HEK293 (cell line): Measurements from ENCODE around the gene CDKAL1.

Experiments used
- CTCF ChIA-PET: fragments of 350-600 bp; formaldehyde crosslinking; extraction: SDS; loops from one replicate; lab custom pipeline; 2021; ENCODE audit warnings: antibody characterized with exemption; lab: Yijun Ruan, JAX
- POLR2A ChIA-PET: fragments of 300-600 bp; formaldehyde crosslinking; extraction: SDS; loops from one replicate; lab custom pipeline; 2020; ENCODE audit warnings: antibody characterized with exemption, inconsistent platforms; lab: Yijun Ruan, JAX
- H3K27ac ChIP-seq: fragments of 200-500 bp; sonication (Bioruptor generic); 2 replicates; pipeline ENCODE4 v1.5.1; 2014; ENCODE audit warnings: low read depth, low read length, control low read depth, inconsistent platforms; ENCODE audit errors: extremely low read depth
- H3K36me3 ChIP-seq, 2 experiments: fragments of 200-500 bp in 1 of 2; sonication (Bioruptor generic) in 1 of 2; 1 replicate in 1 of 2; 2 replicates in 1 of 2; pipeline ENCODE4 v1.5.1; 2014 to 2017; ENCODE audit warnings: inconsistent platforms in 2 of 2, low read length in 2 of 2; ENCODE audit not compliant: control insufficient read depth in 2 of 2, insufficient read depth in 1 of 2
- H3K4me1 ChIP-seq: fragments of 200-500 bp; sonication (Bioruptor generic); 2 replicates; pipeline ENCODE4 v1.5.1; 2014; ENCODE audit warnings: mild to moderate bottlenecking, low read length, inconsistent platforms; ENCODE audit not compliant: control insufficient read depth, insufficient read depth
- H3K4me3 ChIP-seq: 2 replicates; pipeline ENCODE4 v1.5.1; 2011; ENCODE audit warnings: low read depth, mild to moderate bottlenecking, control low read depth, low read length, moderate library complexity
- H3K9me3 ChIP-seq: fragments of 200-500 bp; sonication (Bioruptor generic); 2 replicates; pipeline ENCODE4 v1.5.1; 2014; ENCODE audit warnings: low read depth, low read length, inconsistent platforms; ENCODE audit not compliant: control insufficient read depth, insufficient read depth
- BCL11B ChIP-seq: fragments of 450-650 bp; formaldehyde crosslinking; IDR thresholded peaks from 2 replicates; pipeline ENCODE4 v1.5.1; 2016; ENCODE audit warnings: low read depth, missing biosample characterization, missing genetic modification characterization
- SETDB1 ChIP-seq: IDR thresholded peaks from one replicate; pipeline ENCODE4 v1.6.1; 2017; ENCODE audit warnings: mild to moderate bottlenecking, low read length, moderate library complexity, mixed read lengths; ENCODE audit not compliant: insufficient read length
- YY2 ChIP-seq: fragments of 450-650 bp; formaldehyde crosslinking; IDR thresholded peaks from 2 replicates; pipeline ENCODE4 v1.5.1; 2016; ENCODE audit warnings: missing biosample characterization, missing genetic modification characterization
- ZNF140 ChIP-seq: fragments of 450-650 bp; formaldehyde crosslinking; IDR thresholded peaks from 2 replicates; pipeline ENCODE4 v1.5.1; 2016; ENCODE audit warnings: missing biosample characterization, missing genetic modification characterization
- ZNF146 ChIP-seq: fragments of 450-650 bp; formaldehyde crosslinking; IDR thresholded peaks from 2 replicates; pipeline ENCODE4 v1.5.1; 2016; ENCODE audit warnings: missing biosample characterization, missing genetic modification characterization
- ZNF37A ChIP-seq: fragments of 450-650 bp; IDR thresholded peaks from 2 replicates; pipeline ENCODE4 v1.5.1; 2018; ENCODE audit warnings: missing biosample characterization, missing genetic modification characterization
- ZNF394 ChIP-seq: fragments of 450-650 bp; formaldehyde crosslinking; IDR thresholded peaks from 2 replicates; pipeline ENCODE4 v1.5.1; 2016; ENCODE audit warnings: missing biosample characterization, missing genetic modification characterization, mild to moderate bottlenecking, moderate library complexity, borderline replicate concordance
- ZNF416 ChIP-seq: fragments of 450-650 bp; formaldehyde crosslinking; IDR thresholded peaks from 2 replicates; pipeline ENCODE4 v1.5.1; 2016; ENCODE audit warnings: missing biosample characterization, missing genetic modification characterization
- ZNF510 ChIP-seq: fragments of 450-650 bp; formaldehyde crosslinking; IDR thresholded peaks from 2 replicates; pipeline ENCODE4 v1.5.1; 2018; ENCODE audit warnings: mild to moderate bottlenecking, missing genetic modification characterization, missing biosample characterization; ENCODE audit not compliant: insufficient replicate concordance
- ZNF529 ChIP-seq: fragments of 450-650 bp; formaldehyde crosslinking; IDR thresholded peaks from 2 replicates; pipeline ENCODE4 v1.5.1; 2017; ENCODE audit warnings: missing genetic modification characterization, missing biosample characterization; ENCODE audit not compliant: insufficient replicate concordance
- ZNF548 ChIP-seq: fragments of 450-650 bp; formaldehyde crosslinking; IDR thresholded peaks from 2 replicates; pipeline ENCODE4 v1.5.1; 2016; ENCODE audit warnings: missing biosample characterization, missing genetic modification characterization
- ZNF621 ChIP-seq: fragments of 450-650 bp; formaldehyde crosslinking; IDR thresholded peaks from 2 replicates; pipeline ENCODE4 v1.5.1; 2017; ENCODE audit warnings: missing biosample characterization, missing genetic modification characterization
- ZNF626 ChIP-seq: fragments of 450-650 bp; sonication (Bioruptor Pico); formaldehyde crosslinking; IDR thresholded peaks from 2 replicates; pipeline ENCODE4 v1.5.1; 2018; ENCODE audit warnings: missing biosample characterization, missing genetic modification characterization, inconsistent platforms
- ZNF701 ChIP-seq: fragments of 450-650 bp; formaldehyde crosslinking; IDR thresholded peaks from 2 replicates; pipeline ENCODE4 v1.5.1; 2016; ENCODE audit warnings: missing biosample characterization, missing genetic modification characterization
- TF ChIP-seq, protein P1 (sequence below): fragments of 450-650 bp; IDR thresholded peaks from 2 replicates; pipeline ENCODE4 v1.5.1; 2018; ENCODE audit warnings: missing biosample characterization, mild to moderate bottlenecking, missing genetic modification characterization
- TF ChIP-seq, protein P2 (sequence below): IDR thresholded peaks from 2 replicates; pipeline ENCODE4 v1.6.1; 2011; ENCODE audit warnings: mild to moderate bottlenecking, low read depth, low read length, borderline replicate concordance
- TF ChIP-seq, protein P3 (sequence below): fragments of 450-650 bp; formaldehyde crosslinking; IDR thresholded peaks from 2 replicates; pipeline ENCODE4 v1.5.1; 2016; ENCODE audit warnings: missing biosample characterization, missing genetic modification characterization
- TF ChIP-seq, protein P4 (sequence below): fragments of 450-650 bp; formaldehyde crosslinking; IDR thresholded peaks from 2 replicates; pipeline ENCODE4 v1.5.1; 2016; ENCODE audit warnings: missing biosample characterization, missing genetic modification characterization
- TF ChIP-seq, protein P5 (sequence below): sonication (generic); formaldehyde crosslinking; IDR thresholded peaks from 2 replicates; pipeline ENCODE4 v1.8.1; 2022; ENCODE audit warnings: mild to moderate bottlenecking, moderate library complexity, missing genetic modification reagents

The CDKAL1 gene

DNA sequence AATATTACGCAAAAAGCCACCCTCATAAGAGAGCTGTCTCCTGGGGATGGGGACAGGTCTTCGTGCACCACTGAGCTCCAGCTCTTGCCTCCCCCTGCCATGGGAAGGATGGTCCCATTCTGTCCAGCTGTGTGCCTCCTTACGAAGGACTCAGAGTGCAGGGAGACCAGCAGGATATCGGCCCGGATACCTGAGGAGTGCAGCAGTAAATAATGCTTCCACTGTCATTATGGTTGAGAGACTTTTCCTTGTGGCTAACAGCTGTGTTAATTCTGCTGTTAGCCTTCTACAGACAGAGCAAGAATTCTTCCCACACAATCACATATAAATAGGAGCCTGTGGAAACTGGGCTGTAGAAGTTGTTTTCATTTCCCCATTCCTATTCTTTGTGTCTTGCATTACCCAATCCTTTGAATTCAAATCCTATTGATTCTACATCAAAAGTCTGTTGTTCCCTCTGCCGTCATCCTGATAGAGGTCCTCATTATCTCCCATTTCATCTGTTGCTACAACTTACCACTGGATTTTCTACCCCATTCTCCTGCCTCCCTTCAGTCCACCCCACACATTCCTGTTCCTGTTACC lies 694.7 kb downstream of the CDKAL1 start:
- H3K4me1 ChIP-seq = no peaks in the 10 kb centered on the region
- no peaks in the 10 kb centered on the region for H3K9me3 ChIP-seq
- TF ChIP-seq, protein P1, sequence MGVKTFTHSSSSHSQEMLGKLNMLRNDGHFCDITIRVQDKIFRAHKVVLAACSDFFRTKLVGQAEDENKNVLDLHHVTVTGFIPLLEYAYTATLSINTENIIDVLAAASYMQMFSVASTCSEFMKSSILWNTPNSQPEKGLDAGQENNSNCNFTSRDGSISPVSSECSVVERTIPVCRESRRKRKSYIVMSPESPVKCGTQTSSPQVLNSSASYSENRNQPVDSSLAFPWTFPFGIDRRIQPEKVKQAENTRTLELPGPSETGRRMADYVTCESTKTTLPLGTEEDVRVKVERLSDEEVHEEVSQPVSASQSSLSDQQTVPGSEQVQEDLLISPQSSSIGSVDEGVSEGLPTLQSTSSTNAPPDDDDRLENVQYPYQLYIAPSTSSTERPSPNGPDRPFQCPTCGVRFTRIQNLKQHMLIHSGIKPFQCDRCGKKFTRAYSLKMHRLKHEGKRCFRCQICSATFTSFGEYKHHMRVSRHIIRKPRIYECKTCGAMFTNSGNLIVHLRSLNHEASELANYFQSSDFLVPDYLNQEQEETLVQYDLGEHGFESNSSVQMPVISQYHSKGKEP (tag by site-specific recombination) = no peak
- no peak for TF ChIP-seq ZNF140
- TF ChIP-seq, all 188 proteins: peak for 0
- H3K36me3 ChIP-seq = no peaks in the 10 kb centered on the region
- no peak overlapping the region for H3K27ac ChIP-seq
- ChIA-PET CTCF (no interaction called here), POLR2A (no interaction called here)
- no peak overlapping the region for H3K4me3 ChIP-seq

DNA sequence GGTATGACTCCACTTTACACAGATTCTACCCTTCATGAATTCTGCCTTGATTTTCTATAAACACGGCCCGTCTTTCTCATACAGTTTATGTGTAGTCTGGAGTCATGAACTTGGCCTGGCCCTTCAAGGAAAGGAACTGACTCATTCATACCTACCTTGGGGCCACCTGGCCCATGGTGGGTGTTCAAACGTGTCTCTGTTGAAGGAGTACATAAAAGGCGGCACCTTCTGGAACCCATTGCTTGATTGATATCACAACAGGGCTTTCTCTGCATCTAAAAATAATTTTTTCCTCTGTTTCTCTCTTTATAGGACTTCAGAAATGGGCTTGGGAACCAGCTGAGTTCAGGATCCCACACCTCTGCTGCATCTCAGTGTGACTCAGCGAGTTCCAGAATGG lies 696.3 kb downstream of the CDKAL1 start:
- no peaks in the 10 kb centered on the region for H3K9me3 ChIP-seq
- POLR2A ChIA-PET = no interaction called here
- no peak overlapping the region for H3K27ac ChIP-seq
- no peaks in the 10 kb centered on the region for H3K36me3 ChIP-seq
- CTCF ChIA-PET = interaction anchor here (0.6 kb wide), 1 partner anchor 1499 kb away, joined by 5 read pairs; no protein-coding TSS in a partner anchor
- H3K4me3 ChIP-seq = no peak overlapping the region
- TF ChIP-seq ZNF621 (tag by site-specific recombination) (no peak), ZNF416 (no peak)
- no peaks in the 10 kb centered on the region for H3K4me1 ChIP-seq

DNA sequence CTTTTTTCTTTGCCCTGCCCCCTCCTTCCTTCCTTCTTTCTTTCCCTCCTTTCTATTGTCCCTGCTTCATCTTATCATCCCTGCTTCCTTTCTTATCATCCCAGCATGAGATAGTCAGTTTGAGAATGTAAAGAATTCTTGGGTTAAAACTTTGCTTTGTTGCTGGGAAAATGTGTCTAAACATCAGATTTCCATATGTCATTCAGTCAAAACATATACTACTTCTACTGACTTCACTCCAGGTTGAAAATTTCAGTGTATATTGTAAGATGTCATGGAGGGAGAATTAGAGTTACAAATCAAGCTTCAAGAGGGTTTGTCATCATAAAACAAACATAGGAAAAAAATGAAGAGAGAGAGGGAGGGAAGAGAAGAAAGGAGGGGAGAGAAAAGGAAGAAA lies 700.9 kb downstream of the CDKAL1 start:
- Histone ChIP-seq H3K4me1 (no peaks in the 10 kb centered on the region), H3K36me3 (no peaks in the 10 kb centered on the region), H3K9me3 (no peaks in the 10 kb centered on the region), H3K4me3 (no peak overlapping the region), H3K27ac (no peak overlapping the region)
- ChIA-PET CTCF (interaction anchor here (0.8 to 1.1 kb wide), 2 partner anchors 30 to 354 kb away, joined by 3 to 4 read pairs; no protein-coding TSS in a partner anchor), POLR2A (no interaction called here)
- TF ChIP-seq YY2 (tag by site-specific recombination) (no peak), ZNF626 (tag by site-specific recombination) (no peak), ZNF701 (tag by site-specific recombination) (no peak), SETDB1 (no peak), ZNF510 (tag by site-specific recombination) (no peak), ZNF146 (tag by site-specific recombination) (no peak), BCL11B (tag by site-specific recombination) (no peak), ZNF529 (no peak), ZNF394 (tag by site-specific recombination) (no peak), ZNF37A (no peak), ZNF548 (tag by site-specific recombination) (no peak)
- TF ChIP-seq, protein P2, sequence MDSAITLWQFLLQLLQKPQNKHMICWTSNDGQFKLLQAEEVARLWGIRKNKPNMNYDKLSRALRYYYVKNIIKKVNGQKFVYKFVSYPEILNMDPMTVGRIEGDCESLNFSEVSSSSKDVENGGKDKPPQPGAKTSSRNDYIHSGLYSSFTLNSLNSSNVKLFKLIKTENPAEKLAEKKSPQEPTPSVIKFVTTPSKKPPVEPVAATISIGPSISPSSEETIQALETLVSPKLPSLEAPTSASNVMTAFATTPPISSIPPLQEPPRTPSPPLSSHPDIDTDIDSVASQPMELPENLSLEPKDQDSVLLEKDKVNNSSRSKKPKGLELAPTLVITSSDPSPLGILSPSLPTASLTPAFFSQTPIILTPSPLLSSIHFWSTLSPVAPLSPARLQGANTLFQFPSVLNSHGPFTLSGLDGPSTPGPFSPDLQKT = no peak
- TF ChIP-seq, protein P3, sequence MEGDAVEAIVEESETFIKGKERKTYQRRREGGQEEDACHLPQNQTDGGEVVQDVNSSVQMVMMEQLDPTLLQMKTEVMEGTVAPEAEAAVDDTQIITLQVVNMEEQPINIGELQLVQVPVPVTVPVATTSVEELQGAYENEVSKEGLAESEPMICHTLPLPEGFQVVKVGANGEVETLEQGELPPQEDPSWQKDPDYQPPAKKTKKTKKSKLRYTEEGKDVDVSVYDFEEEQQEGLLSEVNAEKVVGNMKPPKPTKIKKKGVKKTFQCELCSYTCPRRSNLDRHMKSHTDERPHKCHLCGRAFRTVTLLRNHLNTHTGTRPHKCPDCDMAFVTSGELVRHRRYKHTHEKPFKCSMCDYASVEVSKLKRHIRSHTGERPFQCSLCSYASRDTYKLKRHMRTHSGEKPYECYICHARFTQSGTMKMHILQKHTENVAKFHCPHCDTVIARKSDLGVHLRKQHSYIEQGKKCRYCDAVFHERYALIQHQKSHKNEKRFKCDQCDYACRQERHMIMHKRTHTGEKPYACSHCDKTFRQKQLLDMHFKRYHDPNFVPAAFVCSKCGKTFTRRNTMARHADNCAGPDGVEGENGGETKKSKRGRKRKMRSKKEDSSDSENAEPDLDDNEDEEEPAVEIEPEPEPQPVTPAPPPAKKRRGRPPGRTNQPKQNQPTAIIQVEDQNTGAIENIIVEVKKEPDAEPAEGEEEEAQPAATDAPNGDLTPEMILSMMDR = no peak
- TF ChIP-seq, protein P4, sequence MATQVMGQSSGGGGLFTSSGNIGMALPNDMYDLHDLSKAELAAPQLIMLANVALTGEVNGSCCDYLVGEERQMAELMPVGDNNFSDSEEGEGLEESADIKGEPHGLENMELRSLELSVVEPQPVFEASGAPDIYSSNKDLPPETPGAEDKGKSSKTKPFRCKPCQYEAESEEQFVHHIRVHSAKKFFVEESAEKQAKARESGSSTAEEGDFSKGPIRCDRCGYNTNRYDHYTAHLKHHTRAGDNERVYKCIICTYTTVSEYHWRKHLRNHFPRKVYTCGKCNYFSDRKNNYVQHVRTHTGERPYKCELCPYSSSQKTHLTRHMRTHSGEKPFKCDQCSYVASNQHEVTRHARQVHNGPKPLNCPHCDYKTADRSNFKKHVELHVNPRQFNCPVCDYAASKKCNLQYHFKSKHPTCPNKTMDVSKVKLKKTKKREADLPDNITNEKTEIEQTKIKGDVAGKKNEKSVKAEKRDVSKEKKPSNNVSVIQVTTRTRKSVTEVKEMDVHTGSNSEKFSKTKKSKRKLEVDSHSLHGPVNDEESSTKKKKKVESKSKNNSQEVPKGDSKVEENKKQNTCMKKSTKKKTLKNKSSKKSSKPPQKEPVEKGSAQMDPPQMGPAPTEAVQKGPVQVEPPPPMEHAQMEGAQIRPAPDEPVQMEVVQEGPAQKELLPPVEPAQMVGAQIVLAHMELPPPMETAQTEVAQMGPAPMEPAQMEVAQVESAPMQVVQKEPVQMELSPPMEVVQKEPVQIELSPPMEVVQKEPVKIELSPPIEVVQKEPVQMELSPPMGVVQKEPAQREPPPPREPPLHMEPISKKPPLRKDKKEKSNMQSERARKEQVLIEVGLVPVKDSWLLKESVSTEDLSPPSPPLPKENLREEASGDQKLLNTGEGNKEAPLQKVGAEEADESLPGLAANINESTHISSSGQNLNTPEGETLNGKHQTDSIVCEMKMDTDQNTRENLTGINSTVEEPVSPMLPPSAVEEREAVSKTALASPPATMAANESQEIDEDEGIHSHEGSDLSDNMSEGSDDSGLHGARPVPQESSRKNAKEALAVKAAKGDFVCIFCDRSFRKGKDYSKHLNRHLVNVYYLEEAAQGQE (tag by site-specific recombination) = no peak
- TF ChIP-seq, protein P5, sequence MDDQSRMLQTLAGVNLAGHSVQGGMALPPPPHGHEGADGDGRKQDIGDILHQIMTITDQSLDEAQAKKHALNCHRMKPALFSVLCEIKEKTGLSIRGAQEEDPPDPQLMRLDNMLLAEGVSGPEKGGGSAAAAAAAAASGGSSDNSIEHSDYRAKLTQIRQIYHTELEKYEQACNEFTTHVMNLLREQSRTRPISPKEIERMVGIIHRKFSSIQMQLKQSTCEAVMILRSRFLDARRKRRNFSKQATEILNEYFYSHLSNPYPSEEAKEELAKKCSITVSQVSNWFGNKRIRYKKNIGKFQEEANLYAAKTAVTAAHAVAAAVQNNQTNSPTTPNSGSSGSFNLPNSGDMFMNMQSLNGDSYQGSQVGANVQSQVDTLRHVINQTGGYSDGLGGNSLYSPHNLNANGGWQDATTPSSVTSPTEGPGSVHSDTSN (CRISPR knock-in tag) = no peak
